Stimulated activated CD4-positive, alpha-beta T cell treated with anti-CD3 and anti-CD28 coated beads, Interleukin-2, amount 100 ng/mL, for 24 hours (primary cell): ENCODE data around the gene UBE2O.

Experiments
- DNase-seq, 2 donors: peaks; one replicate each; pipeline ENCODE4 v3.0.0-alpha.2; 2020

UBE2O gene

GRCh38 chr17:76484228-76484725, 31.3 kb upstream of the UBE2O start:
- DNase-seq: no peak

- no peak for DNase-seq
Observed at GRCh38 chr17:76481071-76481655, 28.2 kb upstream of the UBE2O start.

- DNase-seq: no peak
Observed at GRCh38 chr17:76480632-76481031, 27.7 kb upstream of the UBE2O start.

GRCh38 chr17:76479515-76480060, 26.6 kb upstream of the UBE2O start:
- DNase-seq: no peak

GRCh38 chr17:76478730-76479514, 26.0 kb upstream of the UBE2O start:
- DNase-seq: no peak

GRCh38 chr17:76478097-76478496, 25.1 kb upstream of the UBE2O start:
- no peak for DNase-seq

- DNase-seq: no peak
Observed at GRCh38 chr17:76477576-76477975, 24.6 kb upstream of the UBE2O start.

GRCh38 chr17:76476736-76477135, 23.8 kb upstream of the UBE2O start:
- DNase-seq: no peak

- no peak for DNase-seq
Observed at GRCh38 chr17:76475302-76475701, 22.4 kb upstream of the UBE2O start.

- DNase-seq: no peak
Observed at GRCh38 chr17:76474894-76475293, 21.9 kb upstream of the UBE2O start.

GRCh38 chr17:76474238-76474637, 21.3 kb upstream of the UBE2O start:
- DNase-seq: no peak

- no peak for DNase-seq
Observed at GRCh38 chr17:76473541-76473985, 20.6 kb upstream of the UBE2O start.

GRCh38 chr17:76472726-76473125, 19.8 kb upstream of the UBE2O start:
- no peak for DNase-seq

- DNase-seq: no peak
Observed at GRCh38 chr17:76472258-76472645, 19.3 kb upstream of the UBE2O start.

GRCh38 chr17:76471498-76472257, 18.7 kb upstream of the UBE2O start:
- no peak for DNase-seq

- DNase-seq: no peak
Observed at GRCh38 chr17:76469991-76470739, 17.2 kb upstream of the UBE2O start.

GRCh38 chr17:76469076-76469990, 16.4 kb upstream of the UBE2O start:
- no peak for DNase-seq

- no peak for DNase-seq
Observed at GRCh38 chr17:76468634-76469010, 15.7 kb upstream of the UBE2O start.

GRCh38 chr17:76467809-76468633, 15.1 kb upstream of the UBE2O start:
- no peak for DNase-seq

- no peak for DNase-seq
Observed at GRCh38 chr17:76467366-76467765, 14.4 kb upstream of the UBE2O start, which contains the start of gene AANAT. Gene AANAT (plus strand): TSS chr17:76467603. CDS start chr17:76468747, 1,144 bp downstream.

GRCh38 chr17:76466775-76467130, 13.8 kb upstream of the UBE2O start:
- no peak for DNase-seq
